Peyer's patch (tissue), 4 donors: Measurements from ENCODE around the gene ZSCAN12.

Experiments used
- POLR2A ChIP-seq, 2 donors: fragments of 450-650 bp; IDR thresholded peaks; one replicate each; pipeline ENCODE4 v1.5.1; 2017; ENCODE audit warnings: antibody characterized with exemption in 2 of 2, mild to moderate bottlenecking in 2 of 2, moderate library complexity in 2 of 2
- TF ChIP-seq, protein P1 (sequence below), 6 experiments: fragments of 450-650 bp in 4 of 6; fragments of 200-600 bp in 2 of 6; sonication (generic) in 1 of 6; IDR thresholded peaks; one replicate each; pipeline ENCODE4 v1.5.1; 2017 to 2019; ENCODE audit warnings: antibody characterized with exemption in 6 of 6, mild to moderate bottlenecking in 3 of 6, moderate library complexity in 1 of 6

DNA sequence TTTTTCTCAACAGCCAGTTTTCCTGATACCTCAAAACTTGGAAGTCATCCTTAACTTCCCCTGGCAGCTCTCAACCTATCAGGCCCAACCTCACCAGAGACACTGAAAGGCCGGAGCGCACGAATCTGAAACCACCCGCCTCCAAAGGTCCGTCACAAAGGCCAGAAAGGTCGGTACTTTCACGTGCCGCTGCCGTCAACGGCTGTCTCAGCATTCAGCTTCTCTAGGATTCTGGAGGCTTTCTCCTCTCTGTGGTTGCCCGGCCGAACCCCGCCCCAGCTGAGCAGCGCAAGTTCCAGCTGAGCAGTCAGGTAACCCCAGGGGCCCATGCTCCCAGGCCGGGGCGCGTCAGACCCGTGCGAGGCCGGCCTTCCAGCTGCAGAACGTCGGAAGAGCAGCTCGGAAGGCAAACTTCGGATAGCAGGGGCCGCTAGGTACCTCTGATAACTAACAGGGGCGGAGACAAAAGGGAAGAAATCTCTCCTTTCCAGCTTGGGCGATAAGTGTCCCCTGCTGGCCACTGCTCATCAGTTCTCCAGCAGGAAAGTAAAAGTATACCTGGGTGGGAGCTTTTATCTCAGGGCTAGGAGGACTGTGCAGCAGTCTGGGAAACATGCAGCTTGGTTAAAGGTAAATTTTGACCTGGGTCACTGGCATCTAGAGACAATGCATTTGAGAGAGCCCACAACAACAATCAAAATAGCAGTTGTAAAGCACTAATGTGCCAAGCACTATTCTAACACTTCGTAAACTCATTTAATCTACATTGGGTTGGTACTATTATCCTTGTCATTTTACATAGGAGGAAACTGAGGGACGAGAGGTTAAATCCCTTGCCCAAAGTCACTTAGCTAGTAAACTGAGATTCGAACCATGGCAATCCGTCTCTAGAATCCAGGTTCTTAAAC, 16.1 kb downstream of the ZSCAN12 start:
- TF ChIP-seq, protein P1, sequence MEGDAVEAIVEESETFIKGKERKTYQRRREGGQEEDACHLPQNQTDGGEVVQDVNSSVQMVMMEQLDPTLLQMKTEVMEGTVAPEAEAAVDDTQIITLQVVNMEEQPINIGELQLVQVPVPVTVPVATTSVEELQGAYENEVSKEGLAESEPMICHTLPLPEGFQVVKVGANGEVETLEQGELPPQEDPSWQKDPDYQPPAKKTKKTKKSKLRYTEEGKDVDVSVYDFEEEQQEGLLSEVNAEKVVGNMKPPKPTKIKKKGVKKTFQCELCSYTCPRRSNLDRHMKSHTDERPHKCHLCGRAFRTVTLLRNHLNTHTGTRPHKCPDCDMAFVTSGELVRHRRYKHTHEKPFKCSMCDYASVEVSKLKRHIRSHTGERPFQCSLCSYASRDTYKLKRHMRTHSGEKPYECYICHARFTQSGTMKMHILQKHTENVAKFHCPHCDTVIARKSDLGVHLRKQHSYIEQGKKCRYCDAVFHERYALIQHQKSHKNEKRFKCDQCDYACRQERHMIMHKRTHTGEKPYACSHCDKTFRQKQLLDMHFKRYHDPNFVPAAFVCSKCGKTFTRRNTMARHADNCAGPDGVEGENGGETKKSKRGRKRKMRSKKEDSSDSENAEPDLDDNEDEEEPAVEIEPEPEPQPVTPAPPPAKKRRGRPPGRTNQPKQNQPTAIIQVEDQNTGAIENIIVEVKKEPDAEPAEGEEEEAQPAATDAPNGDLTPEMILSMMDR (IDR thresholded peaks at IDR 0.05) = peak in 5 of 6 experiments; percentile 34 to 68 (median 59)
- peak; percentile 31 to 43 for TF ChIP-seq POLR2A (IDR thresholded peaks at IDR 0.05)
